Bronchial epithelial cell (primary cell): ENCODE data around the gene SHISAL1. TPM values are rescaled to one million over a fixed set of nuclear protein-coding genes. Genes with fewer than 3 reads are reported as not detected.
A peak's percentile ranks its signal among the peaks of the same experiment; 100 is the strongest.

Source experiments
- DNase-seq: peaks from one replicate; pipeline ENCODE4 v3.0.0-alpha.2; 2010; ENCODE audit warnings: low read depth
- FAIRE-seq: peaks from 2 replicates; lab custom pipeline; 2011; peaks lifted over from hg19 to GRCh38; lab: Jason Lieb, UNC
- H3K27me3 ChIP-seq: 2 replicates; pipeline ENCODE4 v1.5.1; 2011; ENCODE audit warnings: low read length; ENCODE audit not compliant: control insufficient read depth, insufficient read depth
- H3K36me3 ChIP-seq: 2 replicates; pipeline ENCODE4 v1.5.1; 2011; ENCODE audit warnings: low read length; ENCODE audit not compliant: control insufficient read depth, insufficient read depth
- H3K4me3 ChIP-seq: 2 replicates; pipeline ENCODE4 v1.5.1; 2011; ENCODE audit warnings: mild to moderate bottlenecking, low read depth, low read length, control low read depth
- CTCF ChIP-seq: IDR thresholded peaks from 2 replicates; pipeline ENCODE4 v1.5.1; 2011; ENCODE audit warnings: mild to moderate bottlenecking, moderate library complexity, low read length, control low read depth, inconsistent platforms; ENCODE audit not compliant: insufficient read depth, severe bottlenecking
- total RNA-seq: library from RNA; depleted of rRNA; stranded (reverse); fragments of >200 nt; gene quantifications from 2 replicates; pipeline ENCODE4 v1.2.1, GENCODE V29; 2014

SHISAL1 gene
- total RNA-seq, 1 donor from 2014 or later = 0.26 TPM

DNA sequence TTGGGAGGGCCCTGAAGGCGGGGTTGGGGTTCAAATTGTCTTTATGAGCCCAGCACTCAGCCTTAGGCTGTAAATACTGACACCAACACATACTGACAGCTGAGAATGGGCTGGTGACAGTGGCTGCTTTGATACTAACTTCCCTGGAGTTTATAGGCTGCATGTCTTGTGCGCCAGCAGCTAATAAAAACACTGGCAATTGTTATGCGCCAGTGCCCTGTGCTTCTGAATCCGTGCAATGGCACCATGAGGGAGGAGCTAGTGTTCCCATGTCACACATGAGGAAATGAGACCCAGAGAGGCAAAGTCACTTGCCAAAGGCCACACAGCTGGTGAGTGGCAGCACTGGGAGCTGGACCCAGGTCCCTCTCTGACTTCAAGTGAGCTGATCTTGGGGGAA is 23.8 kb downstream of the SHISAL1 start:
- no peak for DNase-seq
- peak; percentile 95 for FAIRE-seq
- H3K4me3 ChIP-seq = no peak overlapping the region
- H3K27me3 ChIP-seq = peaks cover 2% of the 10 kb centered on the region
- TF ChIP-seq CTCF = no peak
- H3K36me3 ChIP-seq = no peaks in the 10 kb centered on the region

DNA sequence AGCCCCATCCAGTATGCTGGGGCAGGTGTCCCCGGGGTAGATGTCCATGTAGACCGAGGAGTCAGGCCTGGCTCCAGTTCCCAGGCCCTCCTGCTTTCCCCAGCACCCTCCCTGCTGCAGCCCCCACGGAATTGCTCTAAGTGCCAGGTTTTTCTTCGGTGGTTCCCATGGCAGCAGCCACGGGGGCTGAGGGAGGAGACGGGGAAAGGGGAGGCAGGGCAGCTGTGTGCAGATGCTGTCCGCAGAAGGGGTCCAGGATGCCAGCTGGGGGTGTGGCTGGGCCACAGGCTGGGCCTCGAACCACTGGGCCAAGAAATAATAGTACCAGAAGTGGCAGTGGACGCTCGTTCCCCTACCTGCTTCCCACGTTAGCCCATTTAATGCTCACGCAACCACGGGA is 25.0 kb downstream of the SHISAL1 start:
- peaks cover 2% of the 10 kb centered on the region for H3K27me3 ChIP-seq
- no peak for TF ChIP-seq CTCF
- FAIRE-seq = no peak

DNA sequence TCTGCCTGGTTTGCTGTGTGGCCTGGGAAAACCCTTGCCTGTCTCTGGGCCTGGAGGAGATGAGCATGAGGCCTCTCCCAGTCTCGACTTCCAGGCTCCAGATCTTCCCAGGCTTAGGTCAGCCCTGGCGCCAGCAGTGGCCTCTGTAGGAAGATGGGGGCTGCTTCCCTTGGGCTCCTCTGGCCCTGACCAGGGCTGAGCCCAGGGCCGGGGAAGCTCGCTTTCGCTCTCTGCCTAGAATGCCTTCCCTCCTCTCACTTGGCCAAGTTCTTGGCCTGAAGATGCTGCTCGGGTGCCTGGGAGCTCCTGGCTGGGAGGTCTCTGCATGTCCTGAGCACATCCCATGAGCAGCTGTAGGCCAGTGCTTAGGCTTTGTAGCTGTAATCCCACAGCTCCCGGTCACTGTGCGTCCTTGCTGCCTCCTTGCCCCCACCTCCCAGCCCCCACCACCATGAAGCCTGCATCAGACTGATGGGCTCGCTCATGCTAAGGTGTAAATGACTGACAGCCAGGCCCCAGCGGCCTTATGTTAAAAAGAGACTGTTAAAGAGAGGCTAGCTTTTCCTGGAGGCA is 25.5 kb downstream of the SHISAL1 start:
- TF ChIP-seq CTCF = no peak
- no peak for DNase-seq
- Histone ChIP-seq H3K27me3 (peaks cover 2% of the 10 kb centered on the region), H3K36me3 (no peaks in the 10 kb centered on the region), H3K4me3 (no peak overlapping the region)
- FAIRE-seq = no peak

More for the DNA sequence above, 25.0 kb downstream of the SHISAL1 start:
- Histone ChIP-seq H3K36me3 (no peaks in the 10 kb centered on the region), H3K4me3 (no peak overlapping the region)
- DNase-seq = no peak

DNA sequence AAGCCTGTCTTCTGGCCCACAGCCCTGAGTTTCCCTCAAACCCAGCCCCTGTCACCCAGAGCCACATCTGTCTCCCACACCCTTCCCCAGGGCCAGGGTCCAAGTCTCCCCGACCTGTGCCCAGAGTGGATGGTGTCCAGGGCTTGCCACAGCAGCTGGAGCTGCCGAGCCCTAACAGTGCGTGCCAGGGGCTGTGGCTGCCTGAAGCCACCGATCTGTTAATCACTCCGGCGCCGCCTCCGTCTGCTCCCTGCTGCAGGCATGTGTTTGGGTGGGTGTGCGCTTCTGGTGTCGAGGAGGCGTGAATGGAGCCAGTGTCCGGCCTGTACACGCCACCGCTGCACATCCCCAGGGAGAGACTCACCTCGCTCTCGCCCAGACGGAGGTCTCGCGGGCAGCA is 26.1 kb downstream of the SHISAL1 start:
- DNase-seq = no peak
- FAIRE-seq = no peak

DNA sequence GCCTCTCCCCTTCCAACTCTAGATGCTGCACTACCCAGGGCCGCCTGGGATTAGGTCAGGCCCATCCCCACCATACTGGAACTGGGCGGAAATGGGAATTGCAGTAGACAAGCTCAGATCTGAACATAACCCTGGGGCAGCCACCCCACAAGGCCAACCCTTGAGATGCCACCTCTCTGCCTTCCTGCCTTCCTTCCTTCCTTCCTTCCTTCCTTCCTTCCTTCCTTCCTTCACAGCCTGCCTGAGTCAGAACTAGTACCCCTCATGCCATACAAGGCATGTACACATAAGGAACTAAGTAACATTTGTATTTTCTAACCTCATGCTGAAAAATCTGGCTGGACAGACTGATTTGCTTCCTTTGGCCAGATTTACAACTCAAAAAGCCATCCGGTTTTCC is 28.0 kb downstream of the SHISAL1 start:
- peaks cover 2% of the 10 kb centered on the region for H3K27me3 ChIP-seq
- DNase-seq (no peak), FAIRE-seq (peak; percentile 7)
- no peaks in the 10 kb centered on the region for H3K36me3 ChIP-seq
- H3K4me3 ChIP-seq = no peak overlapping the region
- no peak for TF ChIP-seq CTCF

More for the DNA sequence above, 26.1 kb downstream of the SHISAL1 start:
- Histone ChIP-seq H3K27me3 (peaks cover 2% of the 10 kb centered on the region), H3K4me3 (no peak overlapping the region), H3K36me3 (no peaks in the 10 kb centered on the region)
- no peak for TF ChIP-seq CTCF
